Breast epithelium (tissue), 3 donors: ENCODE results near the gene GPC6.

Source experiments
- CTCF ChIP-seq, 3 donors: fragments of 450-650 bp; IDR thresholded peaks; one replicate each; pipeline ENCODE4 v1.5.1; 2016 to 2017; ENCODE audit warnings: antibody characterized with exemption in 3 of 3, mild to moderate bottlenecking in 3 of 3, moderate library complexity in 3 of 3
- POLR2A ChIP-seq: fragments of 450-650 bp; IDR thresholded peaks from one replicate; pipeline ENCODE4 v1.6.1; 2016; ENCODE audit warnings: antibody characterized with exemption, mild to moderate bottlenecking, moderate library complexity

DNA sequence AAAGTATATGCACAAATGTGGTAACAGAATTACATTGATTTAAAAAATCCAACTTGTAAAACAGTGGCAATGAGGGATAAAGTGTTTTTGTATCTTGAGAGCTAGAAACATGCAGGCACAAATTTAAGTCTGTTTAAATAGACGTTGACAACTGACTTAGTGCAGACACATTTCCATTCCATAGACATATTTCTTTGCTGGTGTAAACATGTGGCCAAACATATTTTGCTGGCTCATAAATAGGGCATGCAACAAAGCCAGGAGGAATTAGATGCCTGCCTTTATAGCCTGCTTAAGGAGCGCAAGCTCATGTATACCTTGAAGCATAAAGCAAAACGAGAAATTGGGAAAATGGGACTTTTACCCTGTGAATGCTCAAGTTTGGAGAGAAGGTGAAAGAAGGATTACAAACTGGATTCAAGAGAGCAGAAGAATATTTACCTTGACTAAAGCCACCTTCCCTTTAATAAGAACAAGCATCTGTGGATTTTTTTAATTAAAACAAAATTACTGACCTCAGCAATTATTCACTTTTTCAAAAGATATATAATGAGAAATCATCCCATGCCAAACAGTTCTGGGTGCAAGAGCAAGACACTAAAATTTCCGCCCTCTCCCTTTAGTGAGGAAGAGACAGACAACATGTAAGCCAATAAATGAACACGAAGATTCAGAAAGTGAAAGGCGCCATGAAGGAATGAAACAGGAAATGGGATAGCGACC lies 1181.9 kb downstream of the GPC6 start:
- TF ChIP-seq CTCF (IDR thresholded peaks at IDR 0.05) (no peak), POLR2A (no peak)
